Activated T-cell treated with anti-CD3 and anti-CD28 coated beads for 4 hours (primary cell): ENCODE measurements around the gene SP7.
"Not testable (repeated sequence)": the region's sequence is repeated elsewhere in the genome, so short reads cannot be mapped to it uniquely, and the experiment has no call there.

Experiments
- DNase-seq: peaks from one replicate; pipeline ENCODE4 v3.0.0-alpha.2; 2020

SP7 gene

GRCh38 chr12:53336181-53336681, at the start of gene SP7:
SP7 (minus strand) TSS chr12:53336354; CDS start chr12:53335646, 708 bp downstream.
- no peak for DNase-seq

- no peak for DNase-seq
Observed at GRCh38 chr12:53383258-53383657, 47.1 kb upstream of the SP7 start.

- DNase-seq = peak; percentile 11
Observed at GRCh38 chr12:53381731-53382630, 45.8 kb upstream of the SP7 start.

- no peak for DNase-seq
Observed at GRCh38 chr12:53380794-53381730, 44.9 kb upstream of the SP7 start.

- peak; percentile 100 for DNase-seq
Observed at GRCh38 chr12:53380104-53380793, 44.1 kb upstream of the SP7 start, which contains the start of gene SP1. SP1 (plus strand) TSS chr12:53380176; CDS start chr12:53380292, 116 bp downstream.

- DNase-seq = peak; percentile 80
Observed at GRCh38 chr12:53379389-53380103, 43.4 kb upstream of the SP7 start.

- no peak for DNase-seq
Observed at GRCh38 chr12:53378724-53379388, 42.7 kb upstream of the SP7 start.

GRCh38 chr12:53378222-53378621, 42.1 kb upstream of the SP7 start:
- no peak for DNase-seq

GRCh38 chr12:53376747-53377146, 40.6 kb upstream of the SP7 start:
- DNase-seq = no peak

- not testable (repeated sequence) for DNase-seq
Observed at GRCh38 chr12:53374277-53374676, 38.1 kb upstream of the SP7 start.

- not testable (repeated sequence) for DNase-seq
Observed at GRCh38 chr12:53373554-53374133, 37.5 kb upstream of the SP7 start.

- DNase-seq = no peak
Observed at GRCh38 chr12:53365245-53365904, 29.2 kb upstream of the SP7 start.

GRCh38 chr12:53361638-53362037, 25.5 kb upstream of the SP7 start:
- not testable (repeated sequence) for DNase-seq

GRCh38 chr12:53358836-53359419, 22.8 kb upstream of the SP7 start:
- DNase-seq = no peak

GRCh38 chr12:53355121-53355520, 19.0 kb upstream of the SP7 start:
- no peak for DNase-seq

GRCh38 chr12:53353257-53353655, 17.1 kb upstream of the SP7 start:
- DNase-seq = no peak

- DNase-seq = peak; percentile 75
Observed at GRCh38 chr12:53352331-53353256, 16.4 kb upstream of the SP7 start.

- DNase-seq = no peak
Observed at GRCh38 chr12:53347905-53348304, 11.8 kb upstream of the SP7 start.

- DNase-seq = no peak
Observed at GRCh38 chr12:53346491-53346890, 10.3 kb upstream of the SP7 start.
